HG02938 (cell line): ENCODE results near the gene CHD3.
A peak's percentile ranks its signal among the peaks of the same experiment; 100 is the strongest.

Experiments
- ATAC-seq: cut with Tn5 transposase; IDR thresholded peaks from one replicate; pipeline ENCODE4 v1.9.1; 2021; ENCODE audit warnings: mild to moderate bottlenecking, moderate library complexity; ENCODE audit not compliant: unreplicated experiment

Gene CHD3

DNA sequence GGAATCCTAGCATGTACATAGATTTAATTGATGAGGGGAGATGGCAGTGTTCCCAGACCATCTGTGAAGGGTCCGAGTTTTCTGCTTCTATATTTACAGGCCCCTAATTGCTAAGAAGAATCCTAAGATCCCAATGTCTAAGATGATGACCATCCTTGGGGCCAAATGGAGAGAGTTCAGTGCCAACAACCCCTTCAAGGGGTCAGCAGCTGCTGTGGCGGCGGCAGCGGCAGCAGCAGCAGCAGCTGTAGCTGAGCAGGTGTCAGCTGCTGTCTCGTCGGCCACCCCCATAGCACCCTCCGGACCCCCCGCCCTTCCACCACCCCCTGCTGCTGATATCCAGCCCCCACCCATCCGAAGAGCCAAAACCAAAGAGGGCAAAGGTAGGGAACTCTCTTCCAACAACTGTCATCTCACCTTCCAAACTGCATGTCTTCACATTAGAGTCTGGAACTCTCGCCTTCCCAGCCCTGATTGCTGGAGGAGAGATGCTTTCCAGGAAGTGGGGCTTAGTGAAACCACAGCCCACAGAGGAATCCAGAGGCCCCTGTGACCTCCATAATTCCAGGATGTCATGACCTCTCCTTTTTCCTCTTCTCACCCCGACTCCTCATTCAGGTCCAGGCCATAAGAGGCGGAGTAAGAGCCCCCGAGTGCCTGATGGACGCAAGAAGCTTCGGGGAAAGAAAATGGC, 4.7 kb downstream of the CHD3 start:
- ATAC-seq = no peak

DNA sequence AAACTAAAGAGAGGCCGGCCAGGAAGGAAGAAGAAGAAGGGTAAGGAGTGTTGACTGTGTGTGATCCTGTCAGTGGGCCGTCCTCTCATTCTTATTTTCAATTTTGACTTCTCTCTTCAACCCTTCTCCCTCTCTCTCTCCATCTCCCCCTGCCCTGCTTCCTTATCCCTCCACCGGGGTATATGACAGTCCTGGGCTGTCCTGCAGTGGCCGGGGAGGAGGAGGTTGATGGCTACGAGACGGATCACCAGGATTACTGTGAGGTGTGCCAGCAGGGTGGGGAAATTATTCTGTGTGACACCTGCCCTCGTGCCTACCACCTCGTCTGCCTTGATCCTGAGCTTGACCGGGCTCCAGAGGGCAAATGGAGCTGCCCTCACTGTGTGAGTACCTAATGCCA, 5.6 kb downstream of the CHD3 start:
- no peak for ATAC-seq

- ATAC-seq = no peak
Observed at GRCh38 chr17:7894866-7895265, 6.3 kb downstream of the CHD3 start.

DNA sequence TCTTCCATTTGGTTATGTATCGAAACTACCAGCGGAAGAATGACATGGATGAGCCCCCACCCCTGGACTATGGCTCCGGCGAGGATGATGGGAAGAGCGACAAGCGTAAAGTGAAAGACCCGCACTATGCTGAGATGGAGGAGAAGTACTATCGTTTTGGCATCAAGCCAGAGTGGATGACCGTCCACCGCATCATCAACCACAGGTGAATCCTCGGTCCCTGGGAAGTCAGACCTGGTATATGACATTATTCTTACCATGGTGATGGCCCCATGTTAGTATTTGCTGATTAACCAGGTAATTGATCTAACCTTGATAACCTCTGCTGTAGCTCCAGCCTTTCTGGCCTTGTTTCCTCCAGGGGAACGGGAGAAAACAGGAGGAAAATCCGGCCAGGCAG, 8.5 kb downstream of the CHD3 start:
- ATAC-seq = no peak

GRCh38 chr17:7897773-7898172, 9.2 kb downstream of the CHD3 start:
- ATAC-seq = no peak

GRCh38 chr17:7903154-7904103, 14.8 kb downstream of the CHD3 start:
- ATAC-seq = no peak

DNA sequence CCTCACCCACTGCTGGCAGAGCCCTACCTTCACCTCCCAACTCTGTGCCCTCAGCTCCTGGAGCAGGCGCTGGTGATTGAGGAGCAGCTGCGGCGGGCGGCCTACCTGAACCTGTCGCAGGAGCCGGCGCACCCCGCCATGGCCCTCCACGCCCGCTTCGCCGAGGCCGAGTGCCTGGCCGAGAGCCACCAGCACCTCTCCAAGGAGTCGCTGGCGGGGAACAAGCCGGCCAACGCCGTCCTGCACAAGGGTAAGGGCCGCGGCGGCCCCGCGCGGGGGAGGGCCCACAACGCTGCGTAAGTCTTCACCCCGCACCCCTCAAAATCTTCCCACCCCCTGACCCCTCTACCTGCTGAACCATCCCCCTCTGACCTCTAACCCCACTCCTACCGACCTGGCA, 20.5 kb downstream of the CHD3 start:
- no peak for ATAC-seq

- no peak for ATAC-seq
Observed at GRCh38 chr17:7910281-7910680, 21.7 kb downstream of the CHD3 start.

DNA sequence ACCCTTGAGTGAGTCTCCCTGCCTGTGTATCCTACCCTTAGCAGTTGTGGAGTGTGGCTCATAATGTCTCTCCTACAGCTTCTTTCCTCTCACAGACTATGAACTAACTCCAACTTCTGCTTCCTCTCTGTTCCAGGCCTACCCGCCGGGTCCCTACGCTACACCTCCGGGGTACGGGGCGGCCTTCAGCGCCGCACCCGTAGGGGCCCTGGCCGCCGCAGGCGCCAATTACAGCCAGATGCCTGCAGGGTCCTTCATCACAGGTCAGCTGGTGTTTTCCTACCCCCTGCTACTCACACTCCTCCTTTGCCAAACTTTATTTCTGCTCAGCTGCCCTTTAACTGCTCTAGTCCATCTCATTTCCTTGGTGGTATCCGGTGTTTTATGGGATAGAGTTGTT, 22.1 kb downstream of the CHD3 start:
- ATAC-seq = no peak

DNA sequence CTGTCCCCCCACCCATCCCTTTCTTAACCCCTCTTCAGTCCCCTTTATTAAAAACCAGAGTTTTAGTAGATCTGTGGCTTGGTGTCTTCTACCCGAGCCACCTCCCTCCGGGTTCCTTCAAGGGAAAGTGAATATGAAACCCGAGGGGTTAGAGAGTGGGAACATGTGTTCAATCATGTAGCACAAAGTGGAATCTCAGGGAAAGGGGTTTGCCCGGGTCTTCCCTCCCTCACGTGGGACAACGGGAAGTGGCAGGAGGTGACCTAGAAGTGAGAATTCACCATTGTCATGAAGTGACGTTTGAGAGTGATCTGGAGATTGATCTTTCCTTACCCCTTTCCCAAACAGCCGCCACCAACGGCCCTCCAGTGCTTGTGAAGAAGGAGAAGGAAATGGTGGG, 22.5 kb downstream of the CHD3 start:
- ATAC-seq = no peak

DNA sequence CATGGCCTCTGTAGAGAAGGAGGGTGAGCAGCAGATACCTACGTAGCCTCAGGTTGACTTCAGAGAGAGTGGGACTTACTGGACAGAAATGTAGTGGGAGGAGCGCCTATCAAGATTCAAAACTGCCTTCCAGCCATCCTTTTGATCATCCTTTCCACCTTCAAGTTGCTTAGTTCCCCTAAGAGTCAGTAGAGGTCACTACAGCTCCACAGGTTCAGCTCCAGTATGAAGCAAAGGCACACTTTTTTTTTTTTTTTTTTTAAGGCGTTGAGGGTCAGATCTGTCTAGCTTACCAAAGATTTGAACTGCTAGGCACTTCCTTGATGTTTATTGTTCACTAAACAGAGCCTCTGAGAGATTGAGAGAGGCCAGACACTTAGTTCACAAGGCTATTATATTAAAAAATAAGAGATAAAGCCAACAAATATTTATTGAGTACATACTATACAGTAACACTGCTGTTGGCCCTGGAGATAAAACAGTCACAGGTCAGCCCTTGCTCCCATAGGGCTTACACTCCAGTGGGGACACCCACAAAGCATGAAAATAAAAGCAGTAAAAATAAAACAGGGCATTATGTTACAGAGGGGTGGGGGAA, 24.4 kb downstream of the CHD3 start:
- ATAC-seq = no peak

- ATAC-seq = peak; percentile 26
Observed at GRCh38 chr17:7915179-7915610, 26.6 kb downstream of the CHD3 start.

- ATAC-seq = peak; percentile 47
Observed at GRCh38 chr17:7915611-7916384, 27.2 kb downstream of the CHD3 start, which contains the start of gene RNF227. RNF227 (minus strand) TSS chr17:7916289; CDS start chr17:7916195, 94 bp downstream.

GRCh38 chr17:7916385-7916682, 27.7 kb downstream of the CHD3 start:
- ATAC-seq = no peak

- ATAC-seq = no peak
Observed at GRCh38 chr17:7916808-7917207, 28.2 kb downstream of the CHD3 start.

DNA sequence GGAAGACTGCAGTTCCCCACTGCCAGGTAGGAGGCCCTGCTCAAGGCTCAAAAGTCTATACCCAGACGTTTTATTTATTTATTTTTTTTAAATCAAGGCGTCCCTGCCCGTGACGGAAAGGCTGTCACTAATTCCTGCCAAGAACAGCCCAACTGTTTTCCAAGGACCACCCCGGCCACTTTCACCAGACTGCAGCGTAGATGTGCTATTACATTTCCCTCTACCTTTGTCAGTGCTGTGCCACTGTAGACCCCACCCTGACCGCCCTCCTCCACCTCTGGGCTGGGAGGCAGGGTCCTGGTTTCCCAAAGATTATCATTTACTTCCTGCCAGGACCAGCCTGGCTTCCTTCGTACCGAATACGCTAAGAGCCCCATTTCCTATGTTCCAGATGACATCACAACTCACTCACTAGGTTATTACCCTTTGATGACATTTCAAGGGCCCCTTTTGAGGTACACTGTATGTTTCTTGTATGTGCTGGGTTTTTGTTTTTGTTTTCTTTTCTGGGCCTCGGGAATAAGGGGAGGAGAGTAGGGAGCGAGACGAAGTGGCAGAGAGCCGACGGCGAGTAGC, 33.8 kb downstream of the CHD3 start:
- ATAC-seq = no peak

GRCh38 chr17:7922845-7923628, 34.4 kb downstream of the CHD3 start:
- ATAC-seq = no peak

DNA sequence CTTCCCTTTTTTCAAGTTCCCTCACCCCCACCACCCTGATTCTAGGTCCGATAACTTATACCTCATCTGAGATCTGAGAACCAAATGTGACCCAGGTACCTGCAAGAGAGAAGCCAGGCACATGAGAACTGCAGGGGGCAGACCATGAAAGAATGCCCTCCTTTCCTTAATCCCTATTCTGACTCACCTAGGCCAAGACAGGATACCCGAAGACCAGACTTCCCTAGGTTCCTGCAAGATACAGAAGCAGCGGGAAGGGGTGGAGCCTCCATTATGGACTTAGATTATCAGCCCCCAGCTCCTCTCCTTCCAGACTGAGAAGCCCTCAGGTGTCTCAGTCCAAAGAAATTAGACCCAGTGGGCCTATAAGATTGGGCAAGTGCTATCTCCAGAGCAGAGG, 39.0 kb downstream of the CHD3 start:
- ATAC-seq = no peak

- ATAC-seq = no peak
Observed at GRCh38 chr17:7929158-7930023, 40.8 kb downstream of the CHD3 start, which contains the start of gene KCNAB3. KCNAB3 (minus strand) TSS chr17:7929856; CDS start chr17:7929435, 421 bp downstream.
